HepG2 (cell line): ENCODE data around the gene ARIH2. TPM values are rescaled to one million over a fixed set of nuclear protein-coding genes. Genes with fewer than 3 reads are reported as not detected.

Experiments
- BCL6 ChIP-seq: IDR thresholded peaks from 2 replicates; pipeline ENCODE4 v1.6.1; 2016; ENCODE audit warnings: missing genetic modification reagents, missing compliant biosample characterization
- JARID2 ChIP-seq: sonication (generic); formaldehyde crosslinking; IDR thresholded peaks from 2 replicates; pipeline ENCODE4 v1.8.1; 2023; ENCODE audit warnings: missing genetic modification reagents, inconsistent platforms; ENCODE audit not compliant: insufficient replicate concordance
- NAIF1 ChIP-seq: sonication (generic); formaldehyde crosslinking; IDR thresholded peaks from 2 replicates; pipeline ENCODE4 v1.5.0; 2020; ENCODE audit warnings: mild to moderate bottlenecking, missing genetic modification reagents, borderline replicate concordance
- NFKB2 ChIP-seq: sonication (generic); formaldehyde crosslinking; IDR thresholded peaks from 2 replicates; pipeline ENCODE4 v1.4.0; 2020; ENCODE audit warnings: missing genetic modification reagents, borderline replicate concordance
- NR3C1 ChIP-seq: sonication (generic); formaldehyde crosslinking; IDR thresholded peaks from 2 replicates; pipeline ENCODE4 v1.4.0; 2020; ENCODE audit warnings: missing genetic modification reagents
- PHF5A ChIP-seq: IDR thresholded peaks from one replicate; pipeline ENCODE4 v1.6.1; 2018; ENCODE audit warnings: low read depth, missing genetic modification reagents; ENCODE audit not compliant: unreplicated experiment
- RARA ChIP-seq: IDR thresholded peaks from 2 replicates; pipeline ENCODE4 v1.6.1; 2016; ENCODE audit warnings: missing genetic modification reagents, missing compliant biosample characterization
- SNAPC2 ChIP-seq: sonication (generic); formaldehyde crosslinking; IDR thresholded peaks from 2 replicates; pipeline ENCODE4 v1.8.1; 2022; ENCODE audit warnings: mild to moderate bottlenecking, missing genetic modification reagents
- TCF12 ChIP-seq, 2 experiments: fragments of 450-650 bp in 1 of 2; sonication (generic) in 1 of 2; formaldehyde crosslinking in 1 of 2; IDR thresholded peaks; 2 replicates each; pipeline versions ENCODE4 v1.6.1 to v1.8.0; 2017 to 2022; ENCODE audit warnings: antibody characterized with exemption in 1 of 2, mild to moderate bottlenecking in 1 of 2, missing genetic modification reagents in 1 of 2, moderate library complexity in 1 of 2
- ZBTB10 ChIP-seq: sonication (generic); formaldehyde crosslinking; IDR thresholded peaks from 2 replicates; pipeline ENCODE4 v1.4.0; 2020; ENCODE audit warnings: missing genetic modification reagents, borderline replicate concordance
- ZMYM3 ChIP-seq: sonication (generic); formaldehyde crosslinking; IDR thresholded peaks from 2 replicates; pipeline ENCODE4 v1.5.1; 2020; ENCODE audit warnings: mild to moderate bottlenecking, missing genetic modification reagents
- ZNF616 ChIP-seq: sonication (generic); formaldehyde crosslinking; IDR thresholded peaks from 2 replicates; pipeline ENCODE4 v1.5.0; 2020; ENCODE audit warnings: low read depth, mild to moderate bottlenecking, missing genetic modification reagents
- ZNF7 ChIP-seq: IDR thresholded peaks from 2 replicates; pipeline ENCODE4 v1.6.1; 2016; ENCODE audit warnings: missing biosample characterization, missing genetic modification reagents
- ZNF83 ChIP-seq: sonication (generic); formaldehyde crosslinking; IDR thresholded peaks from 2 replicates; pipeline ENCODE4 v1.4.0; 2020; ENCODE audit warnings: missing genetic modification reagents, mild to moderate bottlenecking, borderline replicate concordance
- polyA plus RNA-seq, 8 experiments: library from polyadenylated mRNA; depleted of rRNA in 3 of 8; stranded (reverse) in 7 of 8; unstranded in 1 of 8; fragments of >200 nt; fragmentation: Illumina TruSeq in 4 of 8; extraction: Trizol in 4 of 8; gene quantifications; 2 replicates each; pipeline versions ENCODE4 v1.2.1 to v1.2.3, GENCODE V29; 2011 to 2016; ENCODE audit warnings: low read depth in 4 of 8, missing spikeins in 1 of 8, mixed read lengths in 1 of 8; ENCODE audit not compliant: insufficient read depth in 1 of 8
- total RNA-seq, 5 experiments: library from RNA; depleted of rRNA; stranded (reverse); fragments of >200 nt; fragmentation: Illumina TruSeq; extraction: Trizol; gene quantifications; 2 replicates each; pipeline ENCODE4 v1.2.3, GENCODE V29; 2016; ENCODE audit warnings: low read depth in 1 of 5
- TF ChIP-seq, protein P1 (sequence below): IDR thresholded peaks from 2 replicates; pipeline ENCODE4 v1.6.1; 2016; ENCODE audit warnings: missing genetic modification reagents, missing compliant biosample characterization
- TF ChIP-seq, protein P2 (sequence below): sonication (generic); formaldehyde crosslinking; IDR thresholded peaks from 2 replicates; pipeline ENCODE4 v1.5.1; 2020; ENCODE audit warnings: mild to moderate bottlenecking, missing genetic modification reagents, moderate library complexity
- TF ChIP-seq, protein P3 (sequence below): sonication (generic); formaldehyde crosslinking; IDR thresholded peaks from 2 replicates; pipeline ENCODE4 v1.9.0; 2022; ENCODE audit warnings: low read depth, missing genetic modification reagents
- TF ChIP-seq, protein P4 (sequence below): sonication (generic); formaldehyde crosslinking; conservative IDR thresholded peaks from 2 replicates; pipeline ENCODE4 v1.4.0; 2020; ENCODE audit warnings: missing genetic modification reagents
- TF ChIP-seq, protein P5 (sequence below): sonication (generic); formaldehyde crosslinking; IDR thresholded peaks from 2 replicates; pipeline ENCODE4 v1.4.0; 2020; ENCODE audit warnings: missing genetic modification reagents

Gene ARIH2
- total and polyA plus RNA-seq, 2 of the 13 experiments (the other 11 are each of a cell fraction or from before 2014, with no cell fraction given), result 64.8 to 83.3 TPM

DNA sequence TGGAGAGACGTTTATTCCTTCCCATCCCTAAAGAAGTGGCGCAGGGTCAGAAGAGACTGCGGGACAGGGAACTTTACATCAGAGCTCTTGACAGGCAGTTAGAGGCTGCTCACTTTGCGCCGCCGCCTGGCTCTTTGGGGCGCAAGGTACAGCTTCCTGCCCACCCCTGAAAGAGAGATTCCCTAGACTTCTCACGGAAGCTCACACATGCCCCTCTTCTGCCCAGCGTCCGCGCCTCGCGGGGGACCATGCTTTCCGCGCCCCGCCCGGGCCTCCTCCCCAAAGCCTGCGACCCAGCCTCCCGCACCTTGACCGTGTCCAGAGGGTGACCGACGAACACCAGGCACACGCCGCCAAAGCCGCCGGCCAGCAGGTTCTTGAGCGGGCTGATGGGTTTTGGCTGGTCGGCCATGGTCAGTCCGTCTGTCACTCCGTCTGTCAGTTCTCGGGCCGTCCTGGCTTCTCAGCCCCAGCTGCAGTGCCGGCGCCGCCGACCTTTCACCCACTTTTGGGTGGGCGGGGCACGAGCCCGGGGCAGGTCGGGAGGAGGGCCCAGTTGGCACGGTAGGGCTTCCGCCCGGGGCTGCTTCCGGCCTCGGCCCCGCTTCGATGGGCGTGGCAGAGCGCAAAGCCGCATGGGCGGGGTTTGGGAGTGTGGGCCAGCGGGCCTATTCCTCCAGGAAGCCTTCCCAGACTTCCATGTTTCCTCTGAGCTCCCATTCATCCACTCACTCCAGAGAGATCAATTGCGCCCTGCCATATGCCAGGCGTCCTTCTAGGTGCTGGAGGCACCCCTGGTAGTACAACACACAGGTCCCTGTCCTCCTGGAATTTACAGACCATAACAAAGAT lies 20.0 kb upstream of the ARIH2 start, which contains the start of gene SLC25A20 (continued):
- TF ChIP-seq NFKB2 (CRISPR knock-in tag) (no peak; the same call in 1 of the 2 replicates), ZNF83 (CRISPR knock-in tag) (no peak), JARID2 (no peak), NR3C1 (CRISPR knock-in tag) (no peak), ZMYM3 (CRISPR knock-in tag) (peak; percentile 100), PHF5A (CRISPR knock-in tag) (no peak), SNAPC2 (CRISPR knock-in tag) (no peak), ZNF616 (CRISPR knock-in tag) (no peak), TCF12 (IDR thresholded peaks at IDR 0.05) (no peak), TCF12 (CRISPR knock-in tag; IDR thresholded peaks at IDR 0.05) (no peak), NAIF1 (no peak), RARA (CRISPR knock-in tag) (peak; percentile 50; the same call in 1 of the 2 replicates), BCL6 (CRISPR knock-in tag) (peak; percentile 57), ZNF7 (CRISPR knock-in tag) (no peak), ZBTB10 (CRISPR knock-in tag) (no peak)
- TF ChIP-seq, protein P1, sequence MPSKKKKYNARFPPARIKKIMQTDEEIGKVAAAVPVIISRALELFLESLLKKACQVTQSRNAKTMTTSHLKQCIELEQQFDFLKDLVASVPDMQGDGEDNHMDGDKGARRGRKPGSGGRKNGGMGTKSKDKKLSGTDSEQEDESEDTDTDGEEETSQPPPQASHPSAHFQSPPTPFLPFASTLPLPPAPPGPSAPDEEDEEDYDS (CRISPR knock-in tag), result peak; percentile 32; the same call in 1 of the 2 replicates
- TF ChIP-seq, protein P2, sequence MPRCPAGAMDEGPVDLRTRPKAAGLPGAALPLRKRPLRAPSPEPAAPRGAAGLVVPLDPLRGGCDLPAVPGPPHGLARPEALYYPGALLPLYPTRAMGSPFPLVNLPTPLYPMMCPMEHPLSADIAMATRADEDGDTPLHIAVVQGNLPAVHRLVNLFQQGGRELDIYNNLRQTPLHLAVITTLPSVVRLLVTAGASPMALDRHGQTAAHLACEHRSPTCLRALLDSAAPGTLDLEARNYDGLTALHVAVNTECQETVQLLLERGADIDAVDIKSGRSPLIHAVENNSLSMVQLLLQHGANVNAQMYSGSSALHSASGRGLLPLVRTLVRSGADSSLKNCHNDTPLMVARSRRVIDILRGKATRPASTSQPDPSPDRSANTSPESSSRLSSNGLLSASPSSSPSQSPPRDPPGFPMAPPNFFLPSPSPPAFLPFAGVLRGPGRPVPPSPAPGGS (CRISPR knock-in tag), result no peak; the same call in 1 of the 2 replicates
- TF ChIP-seq, protein P3, sequence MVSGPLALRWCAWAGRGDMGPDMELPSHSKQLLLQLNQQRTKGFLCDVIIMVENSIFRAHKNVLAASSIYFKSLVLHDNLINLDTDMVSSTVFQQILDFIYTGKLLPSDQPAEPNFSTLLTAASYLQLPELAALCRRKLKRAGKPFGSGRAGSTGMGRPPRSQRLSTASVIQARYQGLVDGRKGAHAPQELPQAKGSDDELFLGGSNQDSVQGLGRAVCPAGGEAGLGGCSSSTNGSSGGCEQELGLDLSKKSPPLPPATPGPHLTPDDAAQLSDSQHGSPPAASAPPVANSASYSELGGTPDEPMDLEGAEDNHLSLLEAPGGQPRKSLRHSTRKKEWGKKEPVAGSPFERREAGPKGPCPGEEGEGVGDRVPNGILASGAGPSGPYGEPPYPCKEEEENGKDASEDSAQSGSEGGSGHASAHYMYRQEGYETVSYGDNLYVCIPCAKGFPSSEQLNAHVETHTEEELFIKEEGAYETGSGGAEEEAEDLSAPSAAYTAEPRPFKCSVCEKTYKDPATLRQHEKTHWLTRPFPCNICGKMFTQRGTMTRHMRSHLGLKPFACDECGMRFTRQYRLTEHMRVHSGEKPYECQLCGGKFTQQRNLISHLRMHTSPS (CRISPR knock-in tag), result peak; percentile 79; the same call in 1 of the 2 replicates
- TF ChIP-seq, protein P4, sequence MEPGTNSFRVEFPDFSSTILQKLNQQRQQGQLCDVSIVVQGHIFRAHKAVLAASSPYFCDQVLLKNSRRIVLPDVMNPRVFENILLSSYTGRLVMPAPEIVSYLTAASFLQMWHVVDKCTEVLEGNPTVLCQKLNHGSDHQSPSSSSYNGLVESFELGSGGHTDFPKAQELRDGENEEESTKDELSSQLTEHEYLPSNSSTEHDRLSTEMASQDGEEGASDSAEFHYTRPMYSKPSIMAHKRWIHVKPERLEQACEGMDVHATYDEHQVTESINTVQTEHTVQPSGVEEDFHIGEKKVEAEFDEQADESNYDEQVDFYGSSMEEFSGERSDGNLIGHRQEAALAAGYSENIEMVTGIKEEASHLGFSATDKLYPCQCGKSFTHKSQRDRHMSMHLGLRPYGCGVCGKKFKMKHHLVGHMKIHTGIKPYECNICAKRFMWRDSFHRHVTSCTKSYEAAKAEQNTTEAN, result 0 out of 2 replicates have a peak, but pooled peaks have one; percentile 40
- TF ChIP-seq, protein P5, sequence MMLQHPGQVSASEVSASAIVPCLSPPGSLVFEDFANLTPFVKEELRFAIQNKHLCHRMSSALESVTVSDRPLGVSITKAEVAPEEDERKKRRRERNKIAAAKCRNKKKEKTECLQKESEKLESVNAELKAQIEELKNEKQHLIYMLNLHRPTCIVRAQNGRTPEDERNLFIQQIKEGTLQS (CRISPR knock-in tag), result no peak
